ENCODE results near the gene ITIH1. TPM values are rescaled to one million over a fixed set of nuclear protein-coding genes. Genes with fewer than 3 reads are reported as not detected.
"Not testable (repeated sequence)": the region's sequence is repeated elsewhere in the genome, so short reads cannot be mapped to it uniquely, and the experiment has no call there.

The ITIH1 gene
- total RNA-seq, 1 experiment from 2014 or later = not detected

DNA sequence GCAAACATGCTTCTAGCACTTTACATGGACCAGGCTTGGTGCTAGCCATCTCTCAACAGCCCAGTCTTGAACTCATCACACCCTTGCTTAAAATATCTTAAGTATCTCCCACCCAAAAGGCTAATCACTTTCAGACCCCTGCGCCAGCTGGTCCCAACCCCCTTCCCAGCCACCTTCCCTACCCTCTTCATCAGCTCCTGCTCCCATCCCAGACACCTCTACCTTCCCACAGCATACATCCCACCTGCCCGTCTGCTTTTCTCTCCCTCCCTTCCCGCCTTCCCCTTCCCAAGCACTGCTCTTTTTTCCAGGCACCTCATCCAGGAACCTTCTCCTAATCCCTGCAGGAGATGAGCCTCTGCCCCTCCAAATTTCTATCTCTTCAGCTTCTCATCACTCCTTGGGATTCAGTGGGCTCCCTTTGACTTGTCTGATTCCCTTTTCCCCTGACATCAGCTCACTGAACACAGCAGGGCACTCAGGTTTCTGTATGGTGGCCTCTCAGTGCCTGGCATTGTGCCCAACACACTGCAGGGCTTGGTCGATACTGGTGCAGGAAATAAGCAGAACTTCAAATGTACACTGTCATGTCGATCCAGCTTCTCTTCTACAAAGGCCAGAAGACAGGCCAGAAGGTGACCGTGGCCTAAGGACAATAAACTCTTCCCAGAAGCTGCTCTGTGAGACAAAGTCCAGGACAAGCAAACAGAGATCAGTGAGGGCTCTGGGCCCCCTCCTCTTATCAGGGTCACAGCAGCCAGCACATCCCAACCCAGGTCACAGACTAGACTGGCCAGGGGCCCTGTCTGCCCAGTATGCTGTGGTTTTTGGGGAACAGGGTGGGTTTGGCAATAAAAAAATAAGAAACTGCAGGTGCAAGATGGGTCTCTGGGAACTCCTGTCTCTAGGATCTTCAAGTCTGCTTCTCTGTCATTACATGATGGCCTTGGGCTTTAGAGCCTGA lies 2.2 kb upstream of the ITIH1 start:
- no peak for DNase-seq (ENCODE audit: low read depth)

DNA sequence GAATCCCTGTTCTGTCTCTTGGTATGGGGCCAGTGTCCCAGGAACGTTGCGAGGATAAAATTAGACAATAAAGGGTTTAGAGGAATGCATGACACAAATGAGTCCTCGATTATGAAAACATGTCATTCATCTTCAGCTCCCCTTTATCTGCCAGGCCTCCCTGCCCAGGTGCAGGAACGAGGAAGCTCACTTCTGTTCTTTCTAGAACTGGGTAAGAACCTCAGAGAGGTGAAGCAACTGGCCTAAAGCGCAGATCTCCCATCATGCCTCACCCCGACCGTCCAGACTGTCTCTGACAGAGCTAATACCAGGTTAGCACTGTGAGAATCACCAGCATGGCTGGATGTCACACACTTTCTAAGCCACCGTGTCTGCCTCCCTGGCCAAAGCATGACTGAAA lies 1.5 kb upstream of the ITIH1 start:
- DNase-seq (ENCODE audit: low read depth) = no peak

- not testable (repeated sequence) for DNase-seq (ENCODE audit: low read depth)
These were observed 913 bp upstream of the ITIH1 start for GRCh38 chr3:52776486-52776885.

- DNase-seq (ENCODE audit: low read depth) = no peak
These were observed 783 bp downstream of the ITIH1 start for GRCh38 chr3:52777959-52778805.

DNA sequence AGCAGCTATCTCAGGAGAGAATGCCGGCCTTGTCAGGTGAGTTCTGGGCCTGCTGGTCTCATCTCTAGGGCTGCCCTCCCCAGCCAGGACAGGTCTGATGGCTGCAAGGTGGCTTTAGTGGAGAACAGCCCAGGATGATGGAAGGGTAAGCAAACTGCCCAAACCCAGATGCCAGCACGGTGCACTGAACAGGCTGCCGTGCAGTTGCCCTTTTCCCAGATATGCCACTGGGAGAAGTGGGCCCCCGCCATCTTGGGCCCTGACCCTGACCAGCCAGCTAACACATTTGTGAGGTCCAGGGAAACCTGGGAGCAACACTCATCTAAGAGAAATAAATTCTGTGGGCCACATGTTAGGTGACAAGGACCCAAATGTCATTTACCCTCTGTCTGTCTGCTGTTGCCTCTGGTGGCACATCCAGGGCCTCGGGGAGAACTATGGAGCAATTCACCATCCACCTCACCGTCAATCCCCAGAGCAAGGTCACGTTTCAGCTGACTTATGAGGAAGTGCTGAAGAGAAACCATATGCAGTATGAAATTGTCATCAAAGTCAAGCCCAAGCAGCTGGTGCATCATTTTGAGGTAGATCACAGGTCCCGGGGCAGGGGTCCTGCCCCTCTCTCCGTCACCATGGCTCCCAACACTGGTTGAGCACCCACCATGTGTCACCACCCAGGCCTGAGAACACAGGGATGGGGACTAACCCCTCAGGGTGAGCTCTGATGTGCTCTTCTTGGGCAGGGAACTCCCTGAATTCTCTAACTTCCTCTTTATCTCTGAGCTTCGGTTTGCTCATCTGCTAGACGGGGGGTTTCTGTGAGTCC lies 1.8 kb downstream of the ITIH1 start:
- DNase-seq (ENCODE audit: low read depth) = no peak

DNA sequence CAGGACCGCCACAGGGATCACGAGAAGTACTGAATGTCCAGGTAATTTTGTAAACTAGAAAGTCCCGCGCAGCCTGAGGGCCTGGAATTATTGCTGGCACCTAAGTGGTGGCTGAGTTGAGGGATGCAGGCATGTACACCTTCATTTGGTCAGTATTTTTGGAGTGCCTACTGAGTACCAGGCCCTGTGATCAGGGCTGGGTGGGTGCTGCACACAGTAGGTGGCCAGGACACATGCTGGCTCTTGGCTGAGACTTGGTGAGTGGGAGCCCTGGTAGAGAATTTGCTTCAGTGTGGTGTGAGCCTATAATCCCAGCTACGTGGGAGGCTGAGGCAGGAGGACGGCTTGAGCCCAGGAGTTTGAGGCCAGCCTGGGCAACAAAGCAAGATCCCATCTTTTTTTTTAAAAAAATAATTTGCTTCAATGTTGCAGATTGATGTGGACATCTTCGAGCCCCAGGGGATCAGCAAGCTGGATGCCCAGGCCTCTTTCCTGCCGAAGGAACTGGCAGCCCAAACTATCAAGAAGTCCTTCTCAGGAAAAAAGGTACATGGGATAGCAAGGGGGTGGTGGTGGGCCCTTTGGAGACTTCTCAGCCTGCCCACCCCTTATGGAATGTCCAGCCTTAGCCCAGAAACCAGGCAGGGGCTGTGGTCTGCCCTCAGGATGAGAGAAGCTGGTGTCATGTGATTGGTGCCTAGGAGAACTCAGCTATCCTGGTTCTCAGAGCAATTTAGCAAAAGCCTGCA lies 2.6 kb downstream of the ITIH1 start:
- DNase-seq (ENCODE audit: low read depth) = no peak

DNA sequence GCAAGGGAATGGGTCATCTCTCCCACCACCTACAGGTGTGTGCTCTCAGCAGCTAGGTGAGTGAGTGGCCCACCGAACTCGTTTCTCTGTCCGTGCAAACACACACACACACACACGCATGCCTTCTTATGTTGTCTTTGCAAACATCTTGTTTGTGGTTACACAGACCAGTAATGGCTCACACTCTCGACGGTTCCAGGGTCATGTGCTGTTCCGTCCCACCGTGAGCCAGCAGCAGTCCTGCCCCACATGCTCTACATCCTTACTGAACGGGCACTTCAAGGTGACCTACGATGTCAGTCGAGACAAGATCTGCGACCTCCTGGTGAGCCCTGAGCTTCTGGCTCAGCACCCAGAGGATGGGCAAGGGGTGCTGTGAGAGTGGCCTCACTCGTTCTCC lies 4.3 kb downstream of the ITIH1 start:
- no peak for DNase-seq (ENCODE audit: low read depth)

GRCh38 chr3:52782412-52783210 lies 5.2 kb downstream of the ITIH1 start:
- no peak for DNase-seq (ENCODE audit: low read depth)

DNA sequence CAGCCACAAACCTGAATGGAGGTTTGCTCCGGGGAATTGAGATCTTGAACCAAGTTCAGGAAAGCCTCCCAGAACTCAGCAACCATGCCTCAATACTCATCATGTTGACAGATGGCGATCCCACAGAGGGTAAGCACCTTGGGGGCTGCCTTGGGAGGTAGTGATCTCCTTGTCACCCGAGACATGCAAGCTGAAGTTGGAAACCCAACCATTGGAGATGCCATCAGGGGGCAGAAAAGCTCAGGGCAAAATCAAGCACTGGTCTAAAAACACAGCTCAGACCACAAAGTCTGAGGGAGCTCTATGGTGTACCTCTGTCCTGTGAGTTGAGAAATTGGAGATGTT lies 5.8 kb downstream of the ITIH1 start:
- DNase-seq (ENCODE audit: low read depth) = no peak

GRCh38 chr3:52784021-52784621 lies 6.7 kb downstream of the ITIH1 start:
- DNase-seq (ENCODE audit: low read depth) = no peak

DNA sequence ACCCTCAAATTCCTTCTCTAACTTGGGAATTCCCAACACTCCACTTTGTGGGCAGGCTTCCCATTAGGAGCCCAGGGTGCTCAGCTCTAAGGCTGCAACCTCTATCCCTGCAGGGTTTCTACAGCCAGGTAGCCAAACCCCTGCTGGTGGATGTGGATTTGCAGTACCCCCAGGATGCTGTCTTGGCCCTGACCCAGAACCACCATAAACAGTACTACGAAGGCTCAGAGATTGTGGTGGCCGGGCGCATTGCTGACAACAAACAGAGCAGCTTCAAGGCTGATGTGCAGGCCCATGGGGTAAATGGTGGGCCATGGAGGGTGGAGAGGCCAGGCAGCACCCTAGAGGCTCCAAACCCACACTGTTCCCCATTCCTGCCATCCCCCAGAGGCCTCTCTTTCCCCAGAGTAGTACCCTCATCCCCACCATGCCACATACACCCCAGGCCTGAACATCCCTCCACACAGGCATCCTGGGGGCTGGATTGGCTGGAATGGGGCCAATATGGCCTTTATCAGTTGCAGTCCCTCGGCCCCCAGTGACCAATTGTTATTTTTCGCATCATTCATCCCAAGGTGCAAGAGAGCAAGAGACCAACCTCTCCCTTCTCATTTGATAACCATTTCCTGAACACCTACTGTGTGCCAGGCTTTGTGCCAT lies 7.7 kb downstream of the ITIH1 start:
- DNase-seq (ENCODE audit: low read depth) = no peak

DNA sequence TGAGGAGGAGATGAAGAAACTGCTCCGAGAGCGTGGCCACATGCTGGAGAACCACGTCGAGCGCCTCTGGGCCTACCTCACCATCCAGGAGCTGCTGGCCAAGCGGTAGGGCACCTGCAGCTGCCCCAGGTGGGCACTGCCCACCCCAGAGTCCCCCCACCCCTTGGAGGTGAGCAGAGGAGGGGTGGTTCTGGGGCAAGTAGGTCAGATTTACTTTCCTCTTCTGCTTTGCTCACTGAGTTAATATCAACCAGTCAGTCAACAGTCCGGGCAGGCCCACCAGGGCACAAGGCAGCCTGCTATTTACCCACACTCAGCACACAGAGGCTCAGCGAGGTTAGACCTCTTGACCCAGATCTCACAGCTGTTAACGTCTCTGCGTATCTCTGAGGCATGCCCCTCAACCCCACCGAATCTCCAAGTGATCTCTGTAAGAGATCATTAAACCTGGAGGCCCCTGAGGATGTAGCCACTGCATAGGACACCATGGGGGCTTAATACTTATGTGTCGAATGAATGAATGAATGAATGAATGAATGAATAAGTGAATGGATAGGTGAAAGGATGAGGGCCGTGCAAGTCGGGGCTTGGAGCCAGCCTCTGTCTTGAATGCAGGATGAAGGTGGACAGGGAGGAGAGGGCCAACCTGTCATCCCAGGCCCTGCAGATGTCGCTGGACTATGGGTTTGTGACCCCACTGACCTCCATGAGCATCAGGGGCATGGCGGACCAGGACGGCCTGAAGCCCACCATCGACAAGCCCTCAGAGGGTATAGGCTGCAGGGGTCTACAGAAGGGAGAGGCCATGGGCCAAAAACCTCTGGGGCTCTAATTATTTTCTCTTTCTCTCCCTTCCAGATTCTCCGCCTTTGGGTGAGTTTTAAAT lies 9.2 kb downstream of the ITIH1 start:
- no peak for DNase-seq (ENCODE audit: low read depth)

DNA sequence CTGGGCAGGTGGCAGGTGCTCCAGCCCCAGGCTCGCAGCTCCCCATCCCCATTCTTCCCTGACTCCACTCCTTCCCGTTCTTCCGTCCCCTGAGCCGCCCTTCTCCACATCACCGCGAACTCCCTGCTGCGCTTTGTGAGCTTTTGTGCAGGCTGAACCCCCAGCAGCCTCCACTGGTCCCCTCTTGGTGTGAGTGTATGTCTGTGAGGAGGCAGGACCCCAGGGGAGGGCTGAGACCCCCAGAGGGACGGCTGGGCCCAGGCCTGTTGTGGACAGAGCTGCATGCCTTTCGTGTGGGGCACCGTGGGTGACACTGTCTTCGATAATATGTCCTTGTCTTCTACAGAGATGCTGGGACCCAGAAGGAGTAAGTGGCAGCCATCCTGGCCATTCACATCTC lies 9.8 kb downstream of the ITIH1 start:
- DNase-seq (ENCODE audit: low read depth) = no peak

DNA sequence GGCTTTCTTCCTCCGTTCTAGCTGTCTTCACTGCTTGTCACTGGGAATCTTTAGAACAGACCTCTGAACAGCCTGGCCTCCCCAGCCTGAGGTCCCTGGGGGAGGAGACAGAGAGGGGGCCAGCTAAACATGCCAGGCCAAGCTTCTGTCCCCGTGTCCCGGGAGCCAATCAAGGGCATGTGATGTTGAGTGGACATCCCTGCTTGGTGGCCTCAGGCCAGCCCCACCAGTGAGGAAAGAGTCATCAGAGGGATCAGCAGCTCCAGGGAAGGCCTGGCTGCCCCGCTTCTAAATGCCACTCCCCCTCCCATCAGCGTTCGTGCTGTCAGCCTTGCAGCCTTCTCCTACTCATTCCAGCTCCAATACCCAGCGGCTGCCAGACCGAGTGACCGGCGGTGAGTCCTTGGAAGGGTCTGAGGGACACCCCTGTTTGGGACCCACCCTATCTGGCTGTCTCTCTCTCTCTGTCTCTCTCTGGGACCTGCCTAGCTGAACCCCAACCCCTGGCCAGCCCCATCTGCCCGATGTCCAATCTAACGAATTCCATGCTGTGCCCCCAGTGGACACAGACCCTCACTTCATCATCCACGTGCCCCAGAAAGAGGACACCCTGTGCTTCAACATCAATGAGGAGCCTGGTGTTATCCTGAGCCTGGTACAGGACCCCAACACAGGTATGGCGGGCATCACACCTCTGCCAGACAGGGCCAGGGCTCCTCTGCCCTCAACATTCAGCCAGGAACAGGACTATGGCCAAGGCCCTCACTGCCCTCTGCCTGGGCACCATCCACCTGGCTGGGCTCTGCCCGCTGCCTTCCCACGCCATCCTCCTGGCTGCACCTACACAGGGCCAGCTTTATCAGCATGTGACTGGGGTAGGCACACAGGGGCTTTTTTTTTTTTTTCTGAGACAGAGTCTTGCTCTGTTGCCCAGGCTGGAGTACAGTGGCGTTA lies 10.6 kb downstream of the ITIH1 start:
- DNase-seq (ENCODE audit: low read depth) = no peak

DNA sequence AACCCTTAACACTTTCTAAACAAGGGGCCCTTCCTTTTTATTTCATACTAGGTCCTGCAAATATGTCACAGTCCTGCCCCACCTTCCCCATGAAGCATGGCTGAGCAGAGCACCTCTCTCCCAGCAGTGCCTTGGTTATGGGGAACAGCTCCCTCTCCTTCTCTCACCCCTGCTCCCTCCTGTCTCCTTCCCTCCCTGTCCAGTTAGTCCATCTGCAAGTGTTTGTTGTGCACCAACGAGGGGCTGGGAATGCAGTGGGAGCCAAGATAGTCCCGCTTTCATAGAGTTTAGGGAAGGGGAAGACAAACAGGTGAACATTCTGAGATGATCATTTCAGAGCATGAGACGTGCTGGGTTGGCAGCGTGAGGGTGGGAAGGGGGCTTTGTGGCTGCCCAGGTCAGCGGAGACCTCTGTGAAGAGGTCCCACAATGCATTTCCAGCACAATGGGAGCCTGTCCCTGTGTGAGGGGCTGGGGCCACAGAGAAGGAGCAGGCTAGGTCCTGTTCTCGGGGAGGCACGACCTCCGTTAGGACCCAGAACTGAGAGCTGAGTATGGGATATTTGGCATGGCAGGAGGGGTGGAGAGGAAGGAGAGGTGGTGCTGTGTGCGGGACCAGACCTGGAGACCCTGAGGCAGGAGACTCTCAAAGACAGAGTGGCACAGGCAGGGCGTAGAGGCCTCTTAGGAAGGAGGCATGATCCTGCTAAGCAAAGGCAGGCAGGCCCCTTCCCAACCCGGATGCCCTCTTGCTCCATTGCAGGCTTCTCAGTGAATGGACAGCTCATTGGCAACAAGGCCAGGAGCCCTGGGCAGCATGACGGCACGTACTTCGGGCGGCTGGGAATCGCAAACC lies 11.7 kb downstream of the ITIH1 start:
- DNase-seq (ENCODE audit: low read depth) = no peak

GRCh38 chr3:52789746-52790040 lies 12.3 kb downstream of the ITIH1 start:
- no peak for DNase-seq (ENCODE audit: low read depth)

All from HT1080 (cell line).